ENCODE data around the gene TUBA1A. TPM values are rescaled to one million over a fixed set of nuclear protein-coding genes. Genes with fewer than 3 reads are reported as not detected.

The TUBA1A gene
- total RNA-seq, 1 experiment from 2014 or later = 9.8 TPM

DNA sequence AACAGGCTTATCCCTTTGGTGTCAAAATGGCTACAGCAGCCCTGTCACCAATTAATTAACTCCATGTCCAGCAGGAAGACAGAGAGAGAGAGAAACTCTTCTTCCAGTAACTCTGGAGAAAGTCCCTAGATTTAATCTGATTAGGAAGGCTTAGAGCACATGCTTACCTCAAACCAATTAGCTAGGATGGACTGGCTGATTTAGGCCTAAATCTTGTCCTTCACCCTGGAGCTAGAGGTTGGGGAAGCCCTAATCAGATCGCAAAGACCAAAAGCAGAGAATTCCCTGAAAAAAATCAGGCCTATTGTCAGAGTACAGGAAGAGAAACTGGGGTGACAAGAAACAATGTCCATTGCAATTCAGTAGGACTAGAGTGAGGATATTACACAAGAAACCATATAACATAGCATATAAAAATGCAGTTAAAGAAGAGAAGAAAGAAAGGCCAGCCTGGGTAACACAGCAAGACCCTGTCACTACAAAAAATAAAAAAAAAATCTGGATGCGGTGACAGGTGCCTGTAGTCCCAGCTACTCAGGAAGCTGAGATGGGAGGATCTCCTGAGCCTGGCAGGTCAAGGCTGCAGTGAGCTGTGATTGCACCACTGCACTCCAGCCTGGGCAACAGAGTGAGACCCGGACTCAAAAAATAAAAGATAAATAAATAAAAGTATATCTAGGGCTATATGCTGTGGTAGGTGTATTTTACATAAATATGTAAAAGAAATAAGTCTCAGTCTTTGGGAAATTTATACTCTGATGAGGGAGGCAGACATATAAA, 34.9 kb upstream of the TUBA1A start:
- no peak overlapping the region for H3K4me3 Mint-ChIP-seq (ENCODE audit: unreplicated experiment)
- no peaks in the 10 kb centered on the region for H3K27me3 Mint-ChIP-seq (ENCODE audit: insufficient read depth, unreplicated experiment)
- TF ChIP-seq, protein P1, sequence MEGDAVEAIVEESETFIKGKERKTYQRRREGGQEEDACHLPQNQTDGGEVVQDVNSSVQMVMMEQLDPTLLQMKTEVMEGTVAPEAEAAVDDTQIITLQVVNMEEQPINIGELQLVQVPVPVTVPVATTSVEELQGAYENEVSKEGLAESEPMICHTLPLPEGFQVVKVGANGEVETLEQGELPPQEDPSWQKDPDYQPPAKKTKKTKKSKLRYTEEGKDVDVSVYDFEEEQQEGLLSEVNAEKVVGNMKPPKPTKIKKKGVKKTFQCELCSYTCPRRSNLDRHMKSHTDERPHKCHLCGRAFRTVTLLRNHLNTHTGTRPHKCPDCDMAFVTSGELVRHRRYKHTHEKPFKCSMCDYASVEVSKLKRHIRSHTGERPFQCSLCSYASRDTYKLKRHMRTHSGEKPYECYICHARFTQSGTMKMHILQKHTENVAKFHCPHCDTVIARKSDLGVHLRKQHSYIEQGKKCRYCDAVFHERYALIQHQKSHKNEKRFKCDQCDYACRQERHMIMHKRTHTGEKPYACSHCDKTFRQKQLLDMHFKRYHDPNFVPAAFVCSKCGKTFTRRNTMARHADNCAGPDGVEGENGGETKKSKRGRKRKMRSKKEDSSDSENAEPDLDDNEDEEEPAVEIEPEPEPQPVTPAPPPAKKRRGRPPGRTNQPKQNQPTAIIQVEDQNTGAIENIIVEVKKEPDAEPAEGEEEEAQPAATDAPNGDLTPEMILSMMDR (IDR thresholded peaks at IDR 0.05; ENCODE audit: unreplicated experiment) = no peak
- H3K9me3 Mint-ChIP-seq (ENCODE audit: unreplicated experiment) = no peaks in the 10 kb centered on the region
- intact Hi-C loops (cut with micrococcal nuclease) = no loop called here
- CTCF ChIA-PET = interaction anchor here (0.6 to 5.7 kb wide), 3 partner anchors 10 to 251 kb away, joined by 4 to 30 read pairs (median 10); no protein-coding TSS in a partner anchor
- H3K27ac Mint-ChIP-seq (ENCODE audit: low read depth, unreplicated experiment) = no peak overlapping the region
- POLR2A ChIA-PET = interaction anchor here (0.7 to 2.6 kb wide), 4 partner anchors 10 to 43 kb away, joined by 3 to 7 read pairs (median 4); no protein-coding TSS in a partner anchor
- peaks cover 7% of the 10 kb centered on the region for H3K4me1 Mint-ChIP-seq (ENCODE audit: insufficient read depth, unreplicated experiment)
- no peaks in the 10 kb centered on the region for H3K36me3 Mint-ChIP-seq (ENCODE audit: insufficient read depth, unreplicated experiment)
- no peak for DNase-seq (ENCODE audit: unreplicated experiment)
- no TSS peak for BruUV-seq (replicated peaks)

DNA sequence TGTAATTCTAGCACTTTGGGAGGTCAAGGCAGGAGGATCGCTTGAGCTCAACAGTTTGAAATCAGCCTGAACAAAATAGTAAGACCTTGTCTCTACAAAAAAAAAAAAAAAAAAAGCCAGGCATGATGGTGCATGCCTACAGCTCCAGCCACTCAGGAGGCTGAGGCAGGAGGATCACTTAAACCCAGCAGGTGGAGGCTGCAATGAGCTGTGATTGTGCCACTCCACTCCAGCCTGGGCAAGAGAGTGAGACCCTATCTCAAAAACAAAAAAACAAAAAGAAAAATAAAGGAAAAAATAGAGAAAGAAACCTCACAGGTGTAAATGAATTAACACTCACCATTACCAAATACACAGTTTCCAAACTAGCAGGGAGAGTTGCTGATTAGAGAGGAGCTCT, 34.2 kb upstream of the TUBA1A start:
- ChIA-PET CTCF (interaction anchor here (0.6 to 5.7 kb wide), 4 partner anchors 11 to 165 kb away, joined by 3 to 30 read pairs (median 6); no protein-coding TSS in a partner anchor), POLR2A (interaction anchor here (1.3 to 2.6 kb wide), 2 partner anchors 11 to 19 kb away, joined by 3 to 7 read pairs; no protein-coding TSS in a partner anchor)
- Mint-ChIP-seq H3K9me3 (ENCODE audit: unreplicated experiment) (no peaks in the 10 kb centered on the region), H3K4me3 (ENCODE audit: unreplicated experiment) (no peak overlapping the region), H3K27me3 (ENCODE audit: insufficient read depth, unreplicated experiment) (no peaks in the 10 kb centered on the region), H3K36me3 (ENCODE audit: insufficient read depth, unreplicated experiment) (no peaks in the 10 kb centered on the region), H3K4me1 (ENCODE audit: insufficient read depth, unreplicated experiment) (peaks cover 7% of the 10 kb centered on the region), H3K27ac (ENCODE audit: low read depth, unreplicated experiment) (no peak overlapping the region)
- intact Hi-C loops (cut with micrococcal nuclease) = no loop called here
- TF ChIP-seq, protein P1 (IDR thresholded peaks at IDR 0.05; ENCODE audit: unreplicated experiment) = no peak
- no peak for DNase-seq (ENCODE audit: unreplicated experiment)
- no TSS peak for BruUV-seq (replicated peaks)

DNA sequence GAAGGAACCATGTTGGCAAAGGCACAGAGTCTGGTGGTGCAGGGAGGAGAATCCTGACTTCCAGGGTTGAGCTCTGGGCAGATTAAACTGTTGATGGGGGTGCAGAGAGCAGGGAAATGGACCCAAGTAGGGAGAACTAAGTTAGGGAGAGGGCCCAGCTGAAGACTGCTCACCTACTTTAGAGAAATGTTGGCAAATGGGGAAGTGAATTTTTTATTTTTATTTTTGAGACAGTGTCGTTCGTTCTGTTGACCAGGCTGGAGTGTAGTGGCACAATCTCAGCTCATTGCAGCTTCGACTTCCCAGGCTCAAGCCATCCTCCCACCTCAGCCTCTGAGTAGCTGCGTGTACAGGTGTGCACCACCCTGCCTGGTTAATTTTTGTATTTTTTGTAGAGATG, 32.1 kb upstream of the TUBA1A start:
- Mint-ChIP-seq H3K36me3 (ENCODE audit: insufficient read depth, unreplicated experiment) (no peaks in the 10 kb centered on the region), H3K27ac (ENCODE audit: low read depth, unreplicated experiment) (no peak overlapping the region), H3K4me3 (ENCODE audit: unreplicated experiment) (no peak overlapping the region), H3K9me3 (ENCODE audit: unreplicated experiment) (no peaks in the 10 kb centered on the region), H3K27me3 (ENCODE audit: insufficient read depth, unreplicated experiment) (no peaks in the 10 kb centered on the region), H3K4me1 (ENCODE audit: insufficient read depth, unreplicated experiment) (peaks cover 7% of the 10 kb centered on the region)
- CTCF ChIA-PET = interaction anchor here (0.5 to 5.7 kb wide), 3 partner anchors 13 to 111 kb away, joined by 3 to 30 read pairs (median 3); no protein-coding TSS in a partner anchor
- BruUV-seq (replicated peaks) = no TSS peak
- TF ChIP-seq, protein P1 (IDR thresholded peaks at IDR 0.05; ENCODE audit: unreplicated experiment) = no peak
- POLR2A ChIA-PET = interaction anchor here (0.6 to 1.0 kb wide), 2 partner anchors 13 to 90 kb away, joined by 3 to 5 read pairs; no protein-coding TSS in a partner anchor
- intact Hi-C loops (cut with micrococcal nuclease) = no loop called here
- no peak for DNase-seq (ENCODE audit: unreplicated experiment)

DNA sequence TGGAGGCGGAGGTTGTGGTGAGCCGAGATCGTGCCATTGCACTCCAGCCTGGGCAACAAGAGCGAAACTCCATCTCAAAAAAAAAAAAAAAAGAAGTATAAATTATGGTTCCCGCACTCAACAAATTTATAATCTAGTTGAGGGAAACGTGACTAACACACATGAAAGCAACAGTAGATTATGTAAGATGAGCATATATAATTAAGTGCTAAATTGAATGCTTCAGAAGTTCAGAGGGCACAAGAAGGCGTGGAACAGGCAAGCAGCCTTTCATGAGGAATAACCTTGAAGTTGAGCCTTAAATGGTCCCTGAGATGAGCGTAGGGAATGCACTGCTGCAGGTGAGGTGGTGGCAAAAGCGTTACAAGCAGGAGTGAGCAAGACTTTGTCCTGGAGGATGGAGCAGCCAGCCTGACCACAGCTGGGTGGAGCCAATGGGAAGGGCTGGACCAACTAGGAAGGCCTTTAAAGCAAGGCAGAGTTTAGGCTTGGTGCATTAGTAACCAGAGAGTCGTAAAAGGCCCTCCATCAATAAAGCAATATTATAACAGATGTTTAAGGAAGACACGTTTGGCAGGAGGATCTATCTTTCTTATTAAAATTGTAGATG, 30.6 kb upstream of the TUBA1A start:
- Mint-ChIP-seq H3K36me3 (ENCODE audit: insufficient read depth, unreplicated experiment) (no peaks in the 10 kb centered on the region), H3K27me3 (ENCODE audit: insufficient read depth, unreplicated experiment) (no peaks in the 10 kb centered on the region), H3K4me1 (ENCODE audit: insufficient read depth, unreplicated experiment) (peaks cover 7% of the 10 kb centered on the region), H3K27ac (ENCODE audit: low read depth, unreplicated experiment) (no peak overlapping the region), H3K4me3 (ENCODE audit: unreplicated experiment) (no peak overlapping the region), H3K9me3 (ENCODE audit: unreplicated experiment) (no peaks in the 10 kb centered on the region)
- ChIA-PET CTCF (interaction anchor here (0.6 kb wide), 1 partner anchor 388 kb away, joined by 3 read pairs; no protein-coding TSS in a partner anchor), POLR2A (no interaction called here)
- DNase-seq (ENCODE audit: unreplicated experiment) = no peak
- no TSS peak for BruUV-seq (replicated peaks)
- TF ChIP-seq, protein P1 (IDR thresholded peaks at IDR 0.05; ENCODE audit: unreplicated experiment) = no peak
- intact Hi-C loops (cut with micrococcal nuclease) = no loop called here
